Stimulated activated CD4-positive, alpha-beta T cell treated with anti-CD3 and anti-CD28 coated beads, Interleukin-1b, Interleukin-23, amount 100 ng/mL, for 4 hours (primary cell): ENCODE measurements around the gene SLC22A14.
"Not testable (repeated sequence)": the region's sequence is repeated elsewhere in the genome, so short reads cannot be mapped to it uniquely, and the experiment has no call there.

Experiments used
- DNase-seq, 2 donors: peaks; one replicate each; pipeline ENCODE4 v3.0.0-alpha.2; 2020; ENCODE audit warnings: low read depth in 2 of 2

SLC22A14 gene

GRCh38 chr3:38281895-38282686 is at the start of gene SLC22A14:
Gene SLC22A14 (plus strand): TSS chr3:38282294. CDS start chr3:38306027, 23,733 bp downstream.
- DNase-seq = no peak

- DNase-seq = no peak
These were observed 49.4 kb upstream of the SLC22A14 start for GRCh38 chr3:38232701-38233100.

- DNase-seq = no peak
These were observed 46.6 kb upstream of the SLC22A14 start for GRCh38 chr3:38235466-38235865.

- no peak for DNase-seq
These were observed 43.6 kb upstream of the SLC22A14 start for GRCh38 chr3:38238416-38239008.

GRCh38 chr3:38242812-38243211 is 39.3 kb upstream of the SLC22A14 start:
- not testable (repeated sequence) for DNase-seq

GRCh38 chr3:38245930-38246329 is 36.2 kb upstream of the SLC22A14 start:
- DNase-seq = no peak

- no peak for DNase-seq
These were observed 34.6 kb upstream of the SLC22A14 start for GRCh38 chr3:38247366-38248035.

- no peak for DNase-seq
These were observed 31.9 kb upstream of the SLC22A14 start for GRCh38 chr3:38250198-38250597.

GRCh38 chr3:38251197-38251596 is 30.9 kb upstream of the SLC22A14 start:
- no peak for DNase-seq

- DNase-seq = no peak
These were observed 28.4 kb upstream of the SLC22A14 start for GRCh38 chr3:38253704-38254103.

GRCh38 chr3:38254872-38255271 is 27.2 kb upstream of the SLC22A14 start:
- no peak for DNase-seq

- no peak for DNase-seq
These were observed 26.5 kb upstream of the SLC22A14 start for GRCh38 chr3:38255627-38256026.

- DNase-seq = no peak
These were observed 24.5 kb upstream of the SLC22A14 start for GRCh38 chr3:38257583-38257982.

GRCh38 chr3:38260474-38260873 is 21.6 kb upstream of the SLC22A14 start:
- DNase-seq = no peak

GRCh38 chr3:38264353-38264771 is 17.7 kb upstream of the SLC22A14 start:
- no peak for DNase-seq

GRCh38 chr3:38264779-38265178 is 17.3 kb upstream of the SLC22A14 start:
- DNase-seq = no peak

GRCh38 chr3:38265604-38266307 is 16.3 kb upstream of the SLC22A14 start, which contains the start of gene SLC22A13:
Gene SLC22A13 (plus strand): TSS chr3:38265812. CDS start chr3:38265861, 49 bp downstream.
- DNase-seq = no peak

- DNase-seq = no peak
These were observed 15.3 kb upstream of the SLC22A14 start for GRCh38 chr3:38266810-38267209.

GRCh38 chr3:38267662-38268061 is 14.4 kb upstream of the SLC22A14 start:
- no peak for DNase-seq

- DNase-seq = no peak
These were observed 14.0 kb upstream of the SLC22A14 start for GRCh38 chr3:38268087-38268486.

- DNase-seq = no peak
These were observed 13.6 kb upstream of the SLC22A14 start for GRCh38 chr3:38268522-38268921.

GRCh38 chr3:38270606-38271005 is 11.5 kb upstream of the SLC22A14 start:
- no peak for DNase-seq
